Breast epithelium (tissue), 3 donors: Measurements from ENCODE around the gene CLDN9.

Source experiments
- POLR2A ChIP-seq: fragments of 450-650 bp; IDR thresholded peaks from one replicate; pipeline ENCODE4 v1.6.1; 2016; ENCODE audit warnings: antibody characterized with exemption, mild to moderate bottlenecking, moderate library complexity
- TF ChIP-seq, protein P1 (sequence below), 3 donors: fragments of 450-650 bp; IDR thresholded peaks; one replicate each; pipeline ENCODE4 v1.5.1; 2016 to 2017; ENCODE audit warnings: antibody characterized with exemption in 3 of 3, mild to moderate bottlenecking in 3 of 3, moderate library complexity in 3 of 3

DNA sequence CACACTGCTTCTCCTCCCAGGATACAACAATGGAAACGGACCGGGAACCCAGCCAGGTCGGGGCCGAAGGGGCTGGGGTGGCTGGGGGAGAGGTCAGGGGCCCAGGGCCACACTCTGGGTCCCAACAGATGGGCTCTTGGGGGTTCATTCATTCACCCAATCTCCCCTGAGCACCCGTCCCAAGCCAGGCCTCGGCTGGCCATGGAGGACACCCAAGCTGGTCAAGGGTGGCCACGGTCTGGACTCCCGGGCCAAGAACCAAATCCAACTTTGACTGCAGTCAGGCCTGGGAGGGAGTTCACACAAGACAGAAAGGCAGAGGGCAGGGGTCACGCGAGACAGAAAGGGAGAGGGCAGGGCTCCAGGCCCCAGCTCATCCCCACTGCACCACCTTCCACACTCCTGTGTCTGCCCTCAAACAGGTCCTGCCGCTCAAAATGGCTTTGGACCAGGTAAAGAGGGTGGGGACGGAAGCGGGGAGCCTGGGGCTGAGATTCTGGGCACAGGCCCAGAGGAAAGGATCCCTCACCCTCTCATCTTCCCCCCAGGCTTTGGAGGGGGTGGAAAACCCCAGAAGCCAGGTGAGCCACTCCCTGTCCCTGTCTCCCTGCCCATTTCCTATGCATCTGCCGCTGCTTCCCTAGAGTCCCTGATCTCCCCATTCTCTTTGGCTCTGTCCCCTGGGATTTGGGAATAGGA, 20.2 kb upstream of the CLDN9 start:
- TF ChIP-seq, protein P1, sequence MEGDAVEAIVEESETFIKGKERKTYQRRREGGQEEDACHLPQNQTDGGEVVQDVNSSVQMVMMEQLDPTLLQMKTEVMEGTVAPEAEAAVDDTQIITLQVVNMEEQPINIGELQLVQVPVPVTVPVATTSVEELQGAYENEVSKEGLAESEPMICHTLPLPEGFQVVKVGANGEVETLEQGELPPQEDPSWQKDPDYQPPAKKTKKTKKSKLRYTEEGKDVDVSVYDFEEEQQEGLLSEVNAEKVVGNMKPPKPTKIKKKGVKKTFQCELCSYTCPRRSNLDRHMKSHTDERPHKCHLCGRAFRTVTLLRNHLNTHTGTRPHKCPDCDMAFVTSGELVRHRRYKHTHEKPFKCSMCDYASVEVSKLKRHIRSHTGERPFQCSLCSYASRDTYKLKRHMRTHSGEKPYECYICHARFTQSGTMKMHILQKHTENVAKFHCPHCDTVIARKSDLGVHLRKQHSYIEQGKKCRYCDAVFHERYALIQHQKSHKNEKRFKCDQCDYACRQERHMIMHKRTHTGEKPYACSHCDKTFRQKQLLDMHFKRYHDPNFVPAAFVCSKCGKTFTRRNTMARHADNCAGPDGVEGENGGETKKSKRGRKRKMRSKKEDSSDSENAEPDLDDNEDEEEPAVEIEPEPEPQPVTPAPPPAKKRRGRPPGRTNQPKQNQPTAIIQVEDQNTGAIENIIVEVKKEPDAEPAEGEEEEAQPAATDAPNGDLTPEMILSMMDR (IDR thresholded peaks at IDR 0.05): no peak
- TF ChIP-seq POLR2A: no peak
